ENCODE measurements around the gene PLXNB1. TPM values are rescaled to one million over a fixed set of nuclear protein-coding genes. Genes with fewer than 3 reads are reported as not detected.

The PLXNB1 gene
- total RNA-seq, 1 donor from 2014 or later: 115 TPM

DNA sequence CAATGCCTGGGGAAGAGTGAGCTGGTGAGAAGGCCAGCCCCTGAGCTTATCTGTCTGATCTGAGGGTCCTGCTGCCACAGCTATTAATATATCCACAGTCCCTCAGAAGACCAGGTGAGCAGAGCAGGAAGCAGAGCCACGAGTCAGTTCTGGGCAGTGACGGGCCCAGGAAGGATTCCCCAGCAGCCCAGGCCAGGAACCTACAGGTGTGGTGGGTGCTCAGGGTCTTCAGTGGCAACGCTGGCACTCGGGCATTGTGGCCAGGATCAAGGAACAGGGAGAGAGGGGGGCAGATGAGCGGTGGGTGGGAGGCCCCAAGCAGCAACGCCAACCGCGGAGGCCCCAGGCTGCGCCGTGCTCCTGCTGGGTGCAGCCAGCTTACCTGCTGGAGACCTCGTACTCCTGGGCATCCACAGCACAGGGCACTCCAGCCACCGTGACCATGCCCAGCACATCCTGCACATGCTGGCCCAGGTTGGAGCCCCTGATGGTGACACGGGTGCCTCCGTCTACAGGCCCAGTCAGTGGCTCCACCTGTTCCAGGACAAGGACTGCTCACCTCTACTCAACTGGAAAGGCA is 12.3 kb downstream of the PLXNB1 start:
- Mint-ChIP-seq H3K27ac (ENCODE audit: unreplicated experiment) (no peak overlapping the region), H3K36me3 (ENCODE audit: low read depth) (peaks cover 35% of the 10 kb centered on the region), H3K9me3 (ENCODE audit: low read depth) (no peaks in the 10 kb centered on the region), H3K4me3 (ENCODE audit: unreplicated experiment) (no peak overlapping the region), H3K4me1 (ENCODE audit: low read depth) (peaks cover under 1% of the 10 kb centered on the region), H3K27me3 (ENCODE audit: low read depth) (no peaks in the 10 kb centered on the region)
- TF ChIP-seq, protein P1, sequence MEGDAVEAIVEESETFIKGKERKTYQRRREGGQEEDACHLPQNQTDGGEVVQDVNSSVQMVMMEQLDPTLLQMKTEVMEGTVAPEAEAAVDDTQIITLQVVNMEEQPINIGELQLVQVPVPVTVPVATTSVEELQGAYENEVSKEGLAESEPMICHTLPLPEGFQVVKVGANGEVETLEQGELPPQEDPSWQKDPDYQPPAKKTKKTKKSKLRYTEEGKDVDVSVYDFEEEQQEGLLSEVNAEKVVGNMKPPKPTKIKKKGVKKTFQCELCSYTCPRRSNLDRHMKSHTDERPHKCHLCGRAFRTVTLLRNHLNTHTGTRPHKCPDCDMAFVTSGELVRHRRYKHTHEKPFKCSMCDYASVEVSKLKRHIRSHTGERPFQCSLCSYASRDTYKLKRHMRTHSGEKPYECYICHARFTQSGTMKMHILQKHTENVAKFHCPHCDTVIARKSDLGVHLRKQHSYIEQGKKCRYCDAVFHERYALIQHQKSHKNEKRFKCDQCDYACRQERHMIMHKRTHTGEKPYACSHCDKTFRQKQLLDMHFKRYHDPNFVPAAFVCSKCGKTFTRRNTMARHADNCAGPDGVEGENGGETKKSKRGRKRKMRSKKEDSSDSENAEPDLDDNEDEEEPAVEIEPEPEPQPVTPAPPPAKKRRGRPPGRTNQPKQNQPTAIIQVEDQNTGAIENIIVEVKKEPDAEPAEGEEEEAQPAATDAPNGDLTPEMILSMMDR (IDR thresholded peaks at IDR 0.05): no peak
- DNase-seq (ENCODE audit: low spot score): no peak

DNA sequence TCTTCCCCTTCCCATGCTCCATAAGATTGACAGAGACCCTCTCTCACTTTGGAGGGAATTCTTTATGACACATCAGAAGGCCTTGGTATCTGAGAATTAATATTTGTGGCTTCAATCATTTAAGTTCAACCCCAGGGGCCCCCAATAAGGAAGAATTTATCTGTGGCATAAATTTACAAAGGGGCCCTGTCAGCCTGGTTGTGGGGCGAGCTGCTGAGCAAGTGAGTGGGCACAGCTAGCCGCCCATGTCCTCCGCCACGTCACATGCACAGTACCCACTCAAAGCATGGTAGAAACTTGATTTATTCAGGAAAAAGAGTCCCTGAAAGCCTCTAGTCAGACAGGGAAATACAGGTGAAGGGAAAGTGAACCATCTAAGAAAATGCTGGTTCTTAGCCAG is 13.3 kb downstream of the PLXNB1 start:
- TF ChIP-seq, protein P1 (IDR thresholded peaks at IDR 0.05): no peak
- DNase-seq (ENCODE audit: low spot score): peak; percentile 34
- Mint-ChIP-seq H3K27me3 (ENCODE audit: low read depth) (no peaks in the 10 kb centered on the region), H3K9me3 (ENCODE audit: low read depth) (no peaks in the 10 kb centered on the region), H3K36me3 (ENCODE audit: low read depth) (peaks cover 41% of the 10 kb centered on the region), H3K4me1 (ENCODE audit: low read depth) (no peaks in the 10 kb centered on the region), H3K4me3 (ENCODE audit: unreplicated experiment) (no peak overlapping the region), H3K27ac (ENCODE audit: unreplicated experiment) (no peak overlapping the region)

DNA sequence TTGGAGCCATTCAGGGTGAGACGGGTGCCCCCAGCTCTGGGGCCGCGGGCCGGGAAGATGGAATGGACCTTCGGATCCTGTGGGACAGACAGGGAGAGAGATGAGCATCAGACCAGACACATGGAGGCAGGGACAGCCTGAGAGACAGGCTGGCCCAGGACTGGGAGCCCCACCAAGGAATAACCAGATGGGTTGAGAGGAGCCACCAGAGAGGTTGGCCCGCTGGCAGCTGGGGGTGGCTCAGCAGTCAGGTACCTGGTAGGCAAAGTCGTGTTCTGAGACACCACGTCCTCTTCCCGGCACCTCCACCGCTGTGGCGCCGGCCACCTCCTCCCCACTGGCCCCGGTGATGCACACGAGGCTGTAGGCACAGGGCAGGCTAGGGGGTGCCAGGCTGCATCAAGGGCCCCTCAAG is 13.8 kb downstream of the PLXNB1 start:
- Mint-ChIP-seq H3K9me3 (ENCODE audit: low read depth) (no peaks in the 10 kb centered on the region), H3K36me3 (ENCODE audit: low read depth) (peaks cover 43% of the 10 kb centered on the region), H3K27ac (ENCODE audit: unreplicated experiment) (no peak overlapping the region), H3K4me3 (ENCODE audit: unreplicated experiment) (no peak overlapping the region), H3K27me3 (ENCODE audit: low read depth) (no peaks in the 10 kb centered on the region), H3K4me1 (ENCODE audit: low read depth) (no peaks in the 10 kb centered on the region)
- DNase-seq (ENCODE audit: low spot score): peak; percentile 74
- TF ChIP-seq, protein P1 (IDR thresholded peaks at IDR 0.05): no peak

DNA sequence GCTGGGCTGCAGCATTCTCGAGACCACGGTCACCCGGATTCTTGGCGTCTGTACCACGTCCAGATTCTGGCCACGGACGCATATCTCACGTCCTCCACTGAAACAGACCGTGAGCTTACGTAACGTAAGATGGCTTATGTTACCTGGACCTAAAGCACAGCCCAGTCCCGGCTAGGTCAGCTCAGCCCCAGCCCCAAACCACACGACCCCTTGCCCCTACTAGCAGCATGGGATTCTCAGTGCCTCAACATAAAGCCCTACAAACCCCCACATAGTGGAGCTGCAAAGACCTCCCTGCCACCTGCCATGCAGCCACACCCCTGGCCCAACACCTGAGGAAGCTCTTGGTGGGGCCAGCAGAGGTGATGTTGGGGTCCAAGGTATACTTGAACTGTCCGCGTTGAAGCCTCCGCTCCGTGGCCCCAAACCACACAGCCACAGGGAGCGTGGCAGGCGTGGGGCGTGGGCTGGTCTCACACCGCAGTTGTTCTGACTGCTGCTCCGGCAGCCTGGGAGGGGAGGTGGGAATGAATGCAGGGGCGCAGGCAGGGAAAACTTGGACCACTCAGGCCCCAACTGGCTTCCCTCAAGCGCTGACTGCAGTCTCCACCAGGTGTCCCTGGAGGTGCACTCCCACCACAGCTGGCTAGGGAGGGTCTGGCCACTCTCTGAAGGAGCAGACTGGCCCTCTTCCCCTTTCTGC is 14.5 kb downstream of the PLXNB1 start:
- H3K36me3 Mint-ChIP-seq (ENCODE audit: low read depth): peaks cover 46% of the 10 kb centered on the region
- TF ChIP-seq, protein P1 (IDR thresholded peaks at IDR 0.05): peak; percentile 8
- DNase-seq (ENCODE audit: low spot score): peak; percentile 64
- H3K4me1 Mint-ChIP-seq (ENCODE audit: low read depth): no peaks in the 10 kb centered on the region
- H3K27me3 Mint-ChIP-seq (ENCODE audit: low read depth): no peaks in the 10 kb centered on the region
- H3K4me3 Mint-ChIP-seq (ENCODE audit: unreplicated experiment): no peak overlapping the region
- H3K9me3 Mint-ChIP-seq (ENCODE audit: low read depth): no peaks in the 10 kb centered on the region
- H3K27ac Mint-ChIP-seq (ENCODE audit: unreplicated experiment): no peak overlapping the region

DNA sequence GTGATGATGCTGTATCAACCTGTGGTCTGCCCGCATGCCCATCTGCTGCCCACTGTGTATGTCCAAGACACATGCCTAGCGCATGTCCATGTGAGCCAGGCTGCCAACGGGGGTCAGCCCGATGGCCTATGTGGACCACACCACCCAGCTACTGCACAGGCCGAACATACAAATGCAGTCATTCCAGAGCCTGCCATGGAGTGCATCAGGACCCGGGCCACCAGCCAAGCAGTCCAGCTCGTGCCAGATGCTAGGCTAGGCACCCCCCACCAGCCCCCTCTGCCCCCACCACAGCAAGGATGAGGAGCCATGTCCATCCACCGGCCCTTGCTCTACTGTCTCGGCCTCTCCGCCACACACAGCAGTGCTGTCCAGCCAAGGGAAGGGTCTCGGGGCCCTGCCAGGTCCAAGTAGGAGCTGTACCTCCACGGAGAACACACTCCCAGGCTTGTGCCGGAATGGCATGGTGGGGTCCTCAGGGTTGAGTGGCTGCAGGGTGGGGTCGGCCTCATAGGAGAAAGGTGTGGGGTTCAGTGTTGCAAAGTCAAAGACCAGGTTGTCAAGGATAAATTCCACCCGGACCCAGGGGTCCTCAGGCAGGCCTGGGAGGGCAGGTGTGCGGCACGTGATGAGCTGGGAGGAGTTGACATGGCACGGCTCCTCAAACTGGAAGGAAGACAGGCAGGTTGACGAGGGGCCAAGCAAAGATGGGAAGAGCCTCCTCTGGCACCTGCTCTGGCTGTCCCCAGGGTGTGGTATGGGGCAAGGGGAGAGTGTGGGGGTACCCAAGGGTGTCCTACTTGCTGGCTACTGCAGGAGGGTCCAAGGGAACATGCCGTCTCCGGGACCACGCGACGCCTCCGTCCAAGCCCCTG is 15.3 kb downstream of the PLXNB1 start:
- DNase-seq (ENCODE audit: low spot score): peak; percentile 77
- H3K4me1 Mint-ChIP-seq (ENCODE audit: low read depth): no peaks in the 10 kb centered on the region
- H3K27me3 Mint-ChIP-seq (ENCODE audit: low read depth): no peaks in the 10 kb centered on the region
- H3K27ac Mint-ChIP-seq (ENCODE audit: unreplicated experiment): no peak overlapping the region
- no peaks in the 10 kb centered on the region for H3K9me3 Mint-ChIP-seq (ENCODE audit: low read depth)
- H3K36me3 Mint-ChIP-seq (ENCODE audit: low read depth): peaks cover 50% of the 10 kb centered on the region
- TF ChIP-seq, protein P1 (IDR thresholded peaks at IDR 0.05): no peak
- no peak overlapping the region for H3K4me3 Mint-ChIP-seq (ENCODE audit: unreplicated experiment)
